NCI-H1048 (cell line): ENCODE measurements around the gene RNF17.
"Not testable (repeated sequence)": the region's sequence is repeated elsewhere in the genome, so short reads cannot be mapped to it uniquely, and the experiment has no call there.

Experiments used
- DNase-seq: peaks from one replicate; lab custom pipeline; 2025; lab: John Stamatoyannopoulos, UW

Gene RNF17

DNA sequence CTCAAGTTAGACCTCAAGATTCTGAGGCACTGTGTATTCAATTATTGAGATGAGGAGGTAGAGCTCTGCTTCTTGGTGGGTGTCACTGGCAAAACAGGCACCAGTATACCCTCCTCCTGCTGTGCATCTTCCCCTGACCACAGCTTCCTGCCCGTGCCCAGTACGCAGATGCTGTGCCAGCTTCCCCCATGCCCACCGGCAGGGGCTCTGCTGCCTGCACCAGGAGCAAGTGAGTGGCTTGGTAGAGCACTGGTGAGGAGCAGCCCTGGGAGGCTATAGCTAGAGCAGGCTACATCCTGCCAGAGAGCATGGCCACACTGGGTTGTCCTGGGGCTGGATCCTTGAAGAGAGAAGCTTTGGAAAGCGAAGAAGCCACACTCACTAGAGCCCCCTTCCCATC lies 21.0 kb upstream of the RNF17 start:
- DNase-seq: no peak

DNA sequence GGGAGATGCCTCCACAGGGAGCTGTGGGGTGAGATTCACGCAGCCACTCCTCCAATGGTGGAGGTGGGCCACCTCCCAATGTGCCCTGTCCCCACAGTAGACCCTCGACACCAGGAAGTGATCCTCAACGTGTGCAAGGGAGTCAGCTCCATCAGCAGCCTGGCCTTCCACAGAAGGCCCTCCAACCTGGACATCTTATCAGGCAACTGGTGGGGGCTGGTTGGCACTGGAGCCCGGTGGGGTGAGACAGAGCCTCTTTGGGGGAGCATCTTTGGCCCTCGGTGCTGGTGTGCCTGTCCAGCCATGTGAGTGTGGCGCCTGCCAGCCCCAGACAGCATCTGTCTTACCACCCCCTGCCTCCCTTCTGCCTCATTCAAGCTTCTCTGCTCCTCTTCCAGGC lies 19.7 kb upstream of the RNF17 start:
- no peak for DNase-seq

DNA sequence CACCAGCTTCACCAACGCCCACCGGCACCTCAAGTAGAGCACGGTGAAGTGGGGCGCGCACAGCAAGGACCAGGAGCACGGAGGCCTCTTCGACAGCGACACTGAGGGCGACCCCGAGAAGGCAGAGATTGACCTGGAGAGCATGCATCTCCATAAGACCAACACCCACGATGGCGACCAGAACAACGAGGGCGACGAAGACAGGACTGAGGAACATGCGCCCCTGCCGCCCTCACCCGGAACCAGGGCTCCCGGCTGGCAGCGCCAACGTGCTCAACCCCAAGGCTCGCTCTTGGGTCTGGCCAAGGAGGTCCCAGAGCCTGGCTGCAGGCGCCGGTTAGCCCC lies 18.5 kb upstream of the RNF17 start:
- no peak for DNase-seq

DNA sequence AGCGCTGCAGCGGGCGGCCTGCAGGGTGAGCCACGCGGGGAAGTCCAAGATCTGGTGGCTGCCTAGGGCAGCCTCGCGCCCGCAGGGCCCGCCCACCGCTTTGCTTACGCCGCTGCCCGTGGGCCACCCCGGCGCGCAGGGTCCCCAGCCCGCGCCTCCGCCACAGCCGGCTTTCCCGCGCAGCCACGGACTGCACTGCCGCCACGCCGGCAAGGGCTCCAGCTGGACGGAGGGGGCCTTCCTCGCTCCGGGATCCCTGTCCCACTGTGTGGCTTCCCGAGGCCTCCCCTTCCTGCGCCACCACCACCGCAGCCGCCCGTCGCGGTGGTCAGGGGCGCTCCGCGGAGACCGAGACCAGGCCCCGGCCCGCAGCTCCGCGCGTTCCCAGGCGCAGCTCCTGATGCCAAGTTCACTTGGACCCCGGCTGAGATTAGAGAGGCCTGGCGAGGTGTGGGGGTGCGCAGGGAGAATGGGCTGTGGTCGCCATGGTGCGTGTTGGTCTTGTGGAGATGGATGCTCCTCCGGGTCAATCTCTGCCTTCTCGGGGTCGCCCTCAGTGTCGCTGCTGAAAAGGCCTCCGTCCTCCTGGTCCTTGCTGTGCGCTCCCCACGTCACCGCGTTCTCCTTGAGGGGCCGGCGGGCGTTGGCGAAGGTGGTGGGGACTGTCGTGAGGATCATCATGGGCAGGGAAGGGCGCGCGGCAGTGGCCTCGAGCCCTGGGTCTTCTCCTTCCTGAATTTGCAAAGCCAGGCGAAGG lies 17.9 kb upstream of the RNF17 start:
- DNase-seq: no peak

DNA sequence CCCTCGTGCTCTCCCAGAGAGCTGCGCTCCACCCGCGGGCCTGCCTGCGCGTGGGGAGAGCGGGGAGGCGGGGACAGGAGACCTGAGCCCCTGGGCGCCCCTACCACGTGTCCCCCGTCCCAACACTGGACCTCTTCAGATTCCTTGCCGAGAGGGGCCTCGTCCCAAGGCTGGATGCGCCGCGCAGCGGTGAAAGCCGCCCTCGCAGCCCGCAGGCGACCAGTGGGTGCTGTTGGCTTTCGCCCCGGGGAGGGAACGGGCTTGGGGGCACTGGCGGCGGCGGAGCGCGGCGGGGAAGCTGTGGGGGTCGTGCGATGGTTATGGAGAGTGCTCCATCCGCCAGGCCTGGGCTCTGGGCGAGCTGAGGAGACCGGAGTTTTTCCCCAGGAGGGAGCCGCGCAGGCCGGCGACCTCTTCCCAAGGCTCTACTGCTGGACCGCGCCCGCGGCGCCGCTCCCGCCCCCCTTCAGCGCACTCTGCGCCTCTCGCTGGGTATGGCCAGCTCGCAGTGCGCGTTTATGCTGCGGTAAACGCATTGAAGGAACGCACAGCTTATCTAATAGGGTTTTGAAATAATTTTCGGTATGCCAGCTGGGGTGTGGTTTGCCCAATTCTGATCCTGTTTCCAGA lies 17.2 kb upstream of the RNF17 start:
- DNase-seq: no peak

DNA sequence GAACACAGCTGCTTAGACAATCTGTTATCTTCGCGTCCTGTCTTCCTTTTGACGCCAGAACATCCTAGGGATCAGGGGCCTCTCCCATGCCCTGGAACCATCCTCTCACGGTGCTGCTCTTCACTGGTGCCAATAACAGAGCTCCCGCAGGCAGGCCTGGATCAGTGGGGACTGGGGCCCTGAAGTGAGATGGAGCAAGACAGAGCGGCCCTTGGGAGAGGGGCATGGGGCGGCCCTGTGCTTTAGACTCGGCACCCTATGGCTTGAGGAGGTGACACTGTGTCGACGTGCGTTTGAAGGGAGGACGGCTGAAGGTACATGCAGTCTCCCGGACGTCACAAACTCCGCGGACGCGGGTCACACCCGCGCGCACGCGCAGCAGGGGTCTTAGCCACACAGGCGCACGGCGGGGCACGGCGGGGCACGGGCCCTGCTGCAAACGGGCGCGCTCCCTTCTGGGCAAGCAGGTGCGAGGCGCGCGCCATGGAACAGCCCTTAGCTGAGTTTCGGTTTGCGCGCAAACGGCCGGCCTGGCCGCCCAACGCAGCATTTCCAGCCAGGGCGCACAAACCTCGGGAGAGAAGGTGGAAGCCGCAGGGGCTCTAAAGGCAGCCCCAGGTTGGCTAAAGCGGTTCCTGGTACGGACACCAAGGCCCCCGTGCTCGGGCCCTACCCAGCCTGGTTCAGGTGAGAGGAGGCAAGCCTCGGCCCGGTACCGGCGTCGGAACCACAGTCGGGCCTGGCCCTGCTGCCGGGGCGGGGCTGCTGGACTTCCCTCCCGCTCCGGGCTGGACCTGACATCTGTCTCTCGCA lies 16.5 kb upstream of the RNF17 start:
- DNase-seq: no peak

DNA sequence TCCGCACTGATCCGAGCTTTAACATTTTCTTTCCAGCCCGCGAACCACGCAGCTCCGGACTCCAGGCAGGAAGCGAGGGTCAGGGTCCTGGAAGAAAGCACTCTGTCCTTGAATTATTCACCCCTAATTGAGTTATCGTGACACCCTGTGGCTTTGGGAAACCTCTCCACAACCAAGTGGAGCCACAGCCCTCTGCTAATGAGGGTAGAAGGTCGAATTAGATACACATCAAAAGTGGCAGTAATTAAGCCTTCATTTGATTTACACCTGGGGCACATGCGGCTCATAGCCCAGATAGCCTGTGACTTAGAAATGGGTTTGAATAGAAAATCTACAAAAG lies 15.9 kb upstream of the RNF17 start:
- no peak for DNase-seq

DNA sequence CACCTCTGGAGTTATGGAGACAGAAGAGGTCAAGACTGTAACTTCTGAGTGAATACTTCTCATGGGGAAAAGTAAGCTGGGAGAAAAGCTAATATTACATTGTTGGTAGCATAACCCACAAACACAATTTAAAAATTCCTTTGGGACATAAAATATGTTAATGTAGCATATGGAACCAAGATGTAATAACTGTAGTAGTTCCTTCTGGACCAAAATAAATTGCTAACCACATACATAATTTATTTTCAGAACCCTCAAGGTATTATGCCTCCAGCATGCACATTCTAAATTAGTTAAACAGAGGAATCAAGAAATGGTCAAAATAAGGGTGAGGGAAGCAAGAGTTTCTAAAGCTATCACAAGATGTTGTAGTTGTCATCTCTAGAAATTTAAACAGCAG lies 4.8 kb upstream of the RNF17 start:
- no peak for DNase-seq

DNA sequence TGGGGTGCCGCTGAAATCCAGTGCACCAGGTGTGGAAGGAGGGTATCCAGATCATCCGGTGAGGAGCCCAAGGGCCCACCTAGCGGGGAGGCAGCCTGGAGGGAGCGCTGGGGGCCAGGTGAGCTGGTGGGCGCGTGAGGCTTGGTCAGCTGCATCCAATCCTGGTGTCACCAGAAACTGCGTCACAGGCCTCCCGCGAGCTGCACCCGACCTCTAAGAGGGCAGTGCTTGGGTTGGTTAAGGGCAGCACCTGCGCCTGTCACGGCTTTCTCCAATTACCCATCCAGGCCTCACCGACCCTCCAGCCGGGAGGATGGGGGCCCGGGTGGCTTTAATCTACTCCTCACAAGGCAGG lies 284 bp downstream of the RNF17 start:
- DNase-seq: no peak

DNA sequence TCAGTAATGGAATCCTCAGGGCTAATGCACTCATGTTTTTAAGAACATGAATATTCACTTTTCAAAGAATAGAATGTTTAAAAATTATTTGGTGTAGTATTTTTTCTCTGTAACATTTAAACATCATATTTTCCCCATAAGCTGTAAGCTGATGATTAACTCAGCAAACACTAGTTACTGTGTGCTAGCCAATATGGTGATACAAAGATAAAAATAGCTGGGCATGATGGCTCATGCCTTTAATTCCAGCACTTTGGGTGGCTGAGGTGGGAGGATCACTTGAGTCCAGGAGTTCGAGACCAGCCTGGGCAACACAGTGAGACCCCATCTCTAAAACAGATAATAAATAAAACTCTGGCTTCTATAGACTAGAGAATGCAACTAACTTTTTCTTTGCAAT lies 13.2 kb downstream of the RNF17 start:
- DNase-seq: no peak

DNA sequence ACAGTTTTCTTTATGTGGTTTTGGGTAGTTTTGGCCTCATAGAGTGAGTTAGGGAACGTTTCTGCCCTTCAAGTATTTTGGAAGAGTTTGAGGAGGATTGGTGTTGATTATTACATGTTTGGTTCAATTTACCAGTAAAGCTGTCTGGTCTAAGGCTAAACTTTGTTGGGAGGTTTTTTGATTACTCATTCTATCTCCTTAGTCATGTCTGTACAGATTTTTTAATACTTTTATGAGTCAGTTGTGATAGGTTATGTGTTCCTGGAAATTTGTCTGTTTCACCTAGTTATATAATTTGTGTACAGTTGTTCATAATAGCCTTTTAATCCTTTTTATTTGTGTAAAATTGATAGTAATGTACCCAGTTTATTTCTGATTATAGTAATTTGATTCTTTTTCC lies 20.4 kb downstream of the RNF17 start:
- no peak for DNase-seq

DNA sequence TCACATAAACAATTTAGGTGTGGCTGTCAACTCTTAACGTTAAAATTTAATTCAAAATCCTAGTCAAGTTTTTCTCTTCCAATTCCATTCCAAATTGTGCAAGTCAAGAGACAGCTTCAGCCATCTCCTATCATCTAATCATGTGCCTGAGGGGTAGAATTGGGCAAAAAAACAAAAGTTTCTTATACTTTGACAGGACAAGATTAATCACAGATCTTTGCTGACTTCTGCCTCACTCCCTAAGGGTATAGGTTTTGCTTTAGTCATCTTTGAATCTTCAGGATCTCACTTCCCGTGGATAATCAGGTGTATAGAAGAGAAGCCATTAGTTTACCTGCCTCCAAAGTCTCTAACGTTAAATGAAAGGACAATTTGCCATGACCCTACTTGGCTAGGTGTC lies 24.6 kb downstream of the RNF17 start:
- DNase-seq: no peak

DNA sequence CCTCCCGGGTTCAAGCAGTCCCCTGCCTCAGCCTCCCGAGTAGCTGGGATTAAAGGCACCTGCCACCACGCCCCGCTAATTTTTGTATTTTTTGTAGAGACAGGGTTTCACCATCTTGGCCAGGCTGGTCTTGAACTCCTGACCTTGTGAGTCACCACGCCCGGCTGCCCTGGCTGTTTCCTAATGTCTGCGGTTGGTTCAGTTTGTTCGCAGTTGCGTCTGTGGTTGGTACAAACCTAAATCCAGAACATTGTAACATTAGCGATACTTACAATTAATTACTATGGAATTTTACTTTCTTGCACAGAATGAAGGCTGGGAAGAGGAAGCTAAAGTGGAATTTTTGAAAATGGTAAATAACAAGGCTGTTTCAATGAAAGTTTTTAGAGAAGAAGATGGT lies 38.1 kb downstream of the RNF17 start:
- DNase-seq: no peak

DNA sequence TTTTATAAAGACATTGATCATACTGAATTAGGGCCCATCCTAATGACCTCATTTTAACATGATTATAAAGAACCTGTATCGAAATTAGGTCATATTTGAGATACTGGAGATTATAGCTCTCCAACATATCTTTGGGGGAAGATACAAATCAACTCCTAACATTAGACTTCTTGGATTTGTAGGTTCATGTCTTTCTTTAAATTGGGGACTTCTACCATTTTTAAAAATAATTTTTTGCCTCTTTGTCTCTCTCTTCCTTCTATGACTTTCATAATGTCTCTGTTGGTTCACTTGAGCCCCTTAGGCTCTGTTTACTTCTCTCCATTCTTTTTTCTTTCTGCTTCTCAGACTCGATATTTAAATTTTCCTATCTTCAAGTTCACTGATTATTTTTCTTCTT lies 57.2 kb downstream of the RNF17 start:
- DNase-seq: no peak

DNA sequence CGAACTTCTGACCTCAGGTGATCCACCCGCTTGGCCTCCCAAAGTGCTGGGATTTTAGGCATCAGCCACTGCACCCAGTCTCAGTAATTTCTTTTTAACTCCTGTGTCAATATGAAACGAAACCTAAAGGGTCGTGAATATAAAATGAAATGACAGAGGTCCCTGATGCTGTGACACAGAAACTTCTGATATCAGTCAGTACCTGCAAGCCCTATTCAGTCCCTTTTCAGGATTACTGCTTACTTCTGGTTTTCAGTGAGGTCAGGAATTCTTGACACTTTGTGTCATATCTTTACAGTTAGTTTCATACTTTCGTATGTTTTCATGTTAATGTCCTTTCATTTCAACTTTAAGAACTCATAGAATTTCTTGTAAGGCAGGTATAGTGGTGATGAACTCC lies 58.7 kb downstream of the RNF17 start:
- DNase-seq: no peak

DNA sequence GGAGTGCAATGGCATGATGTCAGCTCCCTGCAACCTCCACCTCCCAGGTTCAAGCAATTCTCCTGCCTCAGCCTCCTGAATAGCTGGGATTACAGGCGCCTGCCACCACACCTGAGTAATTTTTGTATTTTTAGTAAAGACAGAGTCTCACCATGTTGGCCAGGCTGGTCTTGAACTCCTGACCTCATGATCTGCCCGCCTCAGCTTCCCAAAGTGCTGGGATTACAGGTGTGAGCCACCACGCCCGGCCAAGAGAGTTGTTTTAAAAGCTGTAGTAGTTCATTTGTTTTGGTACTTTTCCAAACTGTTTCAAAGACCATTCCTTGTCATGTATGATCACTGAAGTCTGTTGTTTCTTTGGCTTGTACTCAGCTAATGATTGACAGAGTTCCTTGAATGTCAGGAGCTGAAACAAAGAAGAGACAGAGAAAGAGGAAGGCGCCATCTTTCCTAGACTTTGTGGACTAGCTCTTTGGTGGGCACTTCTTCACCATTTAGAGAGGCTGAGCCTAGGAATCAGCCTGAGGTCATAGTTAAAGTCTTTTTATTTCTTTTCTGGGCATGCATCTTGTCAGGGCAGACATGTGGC lies 59.2 kb downstream of the RNF17 start:
- DNase-seq: not testable (repeated sequence)

DNA sequence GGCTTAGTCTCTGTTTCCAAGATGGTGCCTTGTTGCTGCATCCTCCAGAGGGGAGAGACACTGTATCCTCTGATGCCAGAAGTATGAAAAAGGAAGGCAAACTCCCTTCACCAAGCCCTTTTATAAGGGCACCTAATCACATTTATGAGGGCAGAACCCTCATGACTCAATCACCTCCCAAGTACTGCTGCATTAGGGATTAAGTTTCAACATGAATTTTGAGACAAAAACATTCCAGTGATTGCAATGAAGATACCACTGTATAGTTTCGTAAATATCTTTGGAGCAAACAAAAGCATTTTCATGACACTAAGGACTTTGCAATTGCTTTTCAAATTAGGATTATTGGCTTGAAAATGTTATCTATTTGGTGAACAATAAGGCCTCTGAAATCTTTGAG lies 63.8 kb downstream of the RNF17 start:
- no peak for DNase-seq

DNA sequence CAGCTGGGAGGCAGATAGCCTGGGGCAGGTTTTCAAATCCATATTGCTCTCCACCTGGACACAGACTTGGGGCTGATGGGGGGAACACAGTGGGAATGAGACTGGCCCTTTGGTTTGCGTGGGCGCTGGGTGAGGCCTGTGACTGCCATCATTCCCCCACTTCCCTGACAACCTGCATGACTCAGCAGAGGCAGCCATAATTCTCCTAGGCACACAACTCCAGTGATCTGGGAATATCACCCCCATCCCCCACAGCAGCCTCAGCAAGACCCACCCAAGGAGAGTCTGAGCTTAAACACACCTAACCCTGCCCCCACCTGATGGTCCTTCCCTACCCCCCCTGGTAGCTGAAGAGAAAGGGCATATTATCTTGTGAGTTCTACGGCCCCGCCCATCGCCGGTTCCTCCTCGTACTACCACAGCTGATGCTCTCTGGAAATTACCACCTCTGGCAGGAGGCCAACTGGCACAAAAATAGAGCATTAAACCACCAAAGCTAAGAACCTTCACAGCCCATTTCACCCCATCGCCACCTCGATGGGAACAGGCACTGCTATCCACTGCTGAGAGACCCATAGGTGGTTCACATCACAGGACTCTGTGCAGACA lies 71.0 kb downstream of the RNF17 start:
- no peak for DNase-seq

DNA sequence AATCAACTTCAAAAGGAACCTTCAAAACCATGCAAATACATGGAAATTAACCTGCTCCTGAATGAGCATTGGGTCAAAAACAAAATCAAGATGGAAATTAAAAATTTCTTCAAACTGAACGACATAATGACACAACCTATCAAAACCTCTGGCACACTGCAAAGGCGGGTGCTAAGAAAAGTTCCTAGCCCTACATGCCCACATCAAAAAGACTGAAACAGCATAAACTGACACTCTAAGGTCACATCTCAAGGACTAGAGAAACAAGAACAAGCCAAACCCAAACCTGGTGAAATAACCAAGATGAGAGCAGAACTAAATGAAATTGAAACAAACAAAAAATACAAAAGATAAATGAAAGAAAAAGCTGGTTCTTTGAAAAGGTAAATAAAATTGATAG lies 73.6 kb downstream of the RNF17 start:
- DNase-seq: not testable (repeated sequence)

DNA sequence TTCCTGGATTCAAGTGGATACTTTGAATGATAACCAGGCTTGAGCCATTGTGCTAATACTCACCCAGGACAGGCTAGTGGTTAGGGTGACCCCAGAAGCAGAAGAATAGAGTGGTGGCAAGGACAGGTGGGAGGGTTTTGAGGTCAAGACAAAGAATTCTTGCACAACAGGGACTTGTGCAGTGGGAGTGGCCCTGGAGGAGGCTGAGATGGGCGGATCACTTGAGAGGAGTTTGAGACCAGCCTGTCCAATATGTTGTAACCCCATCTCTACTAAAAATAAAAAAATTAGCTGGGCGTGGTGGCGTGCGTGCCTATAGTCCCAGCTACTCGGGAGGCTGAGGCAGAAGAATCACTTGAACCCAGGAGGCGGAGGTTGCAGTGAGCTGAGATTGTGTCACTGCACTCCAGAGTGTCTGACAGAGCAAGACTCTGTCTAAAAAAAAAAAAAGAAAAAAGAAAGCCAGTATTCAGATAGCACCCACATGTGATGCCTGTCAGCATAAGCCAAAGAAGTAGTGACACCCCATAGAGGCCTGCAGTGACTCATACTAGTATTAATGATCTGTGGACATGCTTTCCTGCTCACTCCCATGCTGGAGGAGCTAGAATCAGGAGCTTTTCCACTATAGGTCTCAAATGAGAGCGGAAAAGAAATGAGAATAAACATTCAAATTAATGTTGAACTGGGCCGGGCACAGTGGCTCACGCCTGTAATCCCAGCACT lies 78.7 kb downstream of the RNF17 start:
- DNase-seq: no peak

DNA sequence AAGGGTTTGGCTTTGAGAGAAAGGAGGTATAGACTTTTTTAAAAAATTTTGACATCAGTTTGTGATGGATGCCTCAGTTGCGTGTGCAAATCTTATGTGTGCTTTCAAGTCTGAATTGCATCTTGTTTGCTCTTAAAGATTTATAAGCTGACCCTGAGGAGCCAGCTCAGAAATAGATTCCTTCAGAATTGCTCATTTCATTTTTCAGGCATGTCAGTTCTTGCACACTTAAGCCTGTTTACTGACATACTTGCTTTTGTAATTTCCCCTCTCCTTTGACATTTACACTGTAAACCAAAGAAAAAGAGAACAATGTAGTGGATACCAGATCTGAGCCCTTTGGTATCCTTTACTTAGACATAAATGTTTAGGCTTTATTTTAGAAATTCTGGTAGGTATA lies 87.6 kb downstream of the RNF17 start:
- no peak for DNase-seq

DNA sequence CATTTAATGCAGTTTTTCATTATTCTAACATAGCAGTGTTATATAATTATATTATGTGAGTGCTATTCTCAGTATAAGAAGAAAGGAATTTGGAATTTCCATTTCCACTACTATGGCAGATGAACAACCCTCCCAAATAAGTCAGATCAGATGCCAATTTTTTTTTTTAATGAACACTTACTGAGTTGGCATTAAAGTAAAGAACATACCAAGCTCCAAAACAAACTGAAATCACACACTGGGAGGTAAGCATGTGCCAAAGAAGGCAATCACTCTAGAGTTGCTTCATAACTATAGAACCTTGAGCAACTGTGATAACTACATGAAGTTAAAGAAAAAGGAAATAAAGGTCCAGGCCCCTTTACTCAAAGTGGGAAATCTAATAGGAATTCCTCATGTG lies 90.3 kb downstream of the RNF17 start:
- no peak for DNase-seq
